SK-N-DZ (cell line): ENCODE measurements around the gene RNPS1.

Experiments used
- DNase-seq: peaks from one replicate; pipeline ENCODE4 v3.0.0-alpha.2; 2015; ENCODE audit warnings: low spot score

RNPS1 gene

DNA sequence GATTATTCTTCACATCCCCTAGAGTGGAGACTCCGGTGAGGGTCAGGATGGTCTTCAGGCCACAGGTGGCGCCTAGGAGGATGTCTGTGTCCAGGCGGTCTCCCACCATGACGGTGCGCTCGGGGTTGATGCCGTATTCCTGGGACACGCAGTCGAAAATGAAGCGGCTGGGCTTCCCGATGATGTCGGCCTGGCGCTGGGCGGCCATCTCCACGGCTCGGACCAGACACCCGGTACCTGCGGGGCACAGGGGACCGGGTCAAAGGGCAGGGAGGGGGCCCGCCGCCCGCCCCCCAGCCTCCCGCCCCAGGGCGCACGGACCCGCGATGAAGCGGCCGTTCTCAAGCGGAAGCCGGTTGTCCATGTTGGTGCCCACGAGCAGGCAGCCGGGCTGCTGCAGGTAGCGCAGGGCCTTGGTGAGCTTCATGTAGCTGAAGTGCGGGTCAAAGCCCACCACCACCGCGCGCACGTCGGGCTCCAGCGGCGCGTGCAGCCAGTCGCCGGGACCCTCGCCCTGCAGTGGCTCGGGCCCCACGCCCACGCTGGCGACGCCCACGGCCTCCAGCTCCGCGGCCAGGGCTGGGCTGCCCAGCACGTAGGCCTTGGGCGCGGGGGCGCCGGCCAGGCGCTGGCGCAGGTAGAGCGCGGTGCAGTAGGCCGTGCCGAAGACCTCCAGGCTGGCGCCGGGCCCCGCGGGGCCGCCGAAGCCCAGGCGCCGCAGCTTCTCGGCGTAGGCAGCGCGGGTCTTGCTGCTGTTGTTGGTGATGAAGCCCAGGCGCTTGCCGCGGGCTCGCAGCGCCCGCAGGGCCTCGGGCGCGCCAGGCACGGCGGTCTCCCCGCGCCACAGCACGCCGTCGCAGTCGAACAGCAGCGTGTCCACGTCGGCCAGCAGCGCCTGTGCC lies 53.9 kb downstream of the RNPS1 start:
- DNase-seq, result no peak

DNA sequence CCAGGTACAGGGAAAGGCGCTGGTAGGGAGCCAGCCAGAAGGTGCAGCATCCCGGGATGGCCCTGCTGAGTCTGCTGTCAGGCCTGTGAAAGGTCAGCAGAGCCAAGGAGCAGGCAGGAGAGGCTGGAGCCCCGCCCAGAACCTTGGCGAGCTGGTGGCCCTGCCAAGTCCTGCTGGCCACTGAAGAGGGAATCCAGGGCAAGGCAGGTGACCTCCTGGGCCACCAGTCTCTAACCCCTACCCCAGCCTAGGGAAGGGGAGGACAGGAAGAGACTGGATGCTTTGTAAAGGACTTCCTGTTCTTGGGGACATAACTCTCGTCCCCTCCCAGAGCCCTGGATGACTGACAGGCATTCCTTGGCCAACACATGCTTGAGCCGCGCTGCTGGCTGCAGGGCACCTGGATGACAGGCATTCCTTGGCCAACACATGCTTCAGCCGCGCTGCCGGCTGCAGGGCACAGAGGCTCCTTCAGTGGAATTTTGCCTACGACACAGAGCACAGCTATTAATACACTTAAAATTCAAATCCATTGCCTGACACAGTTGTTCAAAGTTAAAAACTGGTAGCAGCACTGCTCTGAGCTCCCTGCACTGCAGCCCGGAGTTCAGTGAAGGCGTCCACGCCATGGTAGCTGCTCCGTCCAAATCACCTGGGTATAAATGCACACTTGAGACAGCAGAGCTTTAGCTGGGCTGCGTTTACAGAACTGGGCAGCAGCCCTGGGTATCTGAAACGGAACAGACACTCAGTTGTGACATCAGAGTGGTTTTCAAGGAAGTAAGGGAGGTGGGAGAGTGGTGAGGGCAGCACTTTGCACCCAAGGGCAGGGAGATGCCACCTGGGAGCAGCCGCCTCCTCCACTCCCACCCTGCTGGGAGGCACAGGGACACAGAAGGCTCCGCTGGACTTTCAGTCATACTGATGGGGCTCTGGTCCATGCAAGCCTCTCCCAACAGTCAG lies 55.3 kb downstream of the RNPS1 start:
- DNase-seq, result no peak

DNA sequence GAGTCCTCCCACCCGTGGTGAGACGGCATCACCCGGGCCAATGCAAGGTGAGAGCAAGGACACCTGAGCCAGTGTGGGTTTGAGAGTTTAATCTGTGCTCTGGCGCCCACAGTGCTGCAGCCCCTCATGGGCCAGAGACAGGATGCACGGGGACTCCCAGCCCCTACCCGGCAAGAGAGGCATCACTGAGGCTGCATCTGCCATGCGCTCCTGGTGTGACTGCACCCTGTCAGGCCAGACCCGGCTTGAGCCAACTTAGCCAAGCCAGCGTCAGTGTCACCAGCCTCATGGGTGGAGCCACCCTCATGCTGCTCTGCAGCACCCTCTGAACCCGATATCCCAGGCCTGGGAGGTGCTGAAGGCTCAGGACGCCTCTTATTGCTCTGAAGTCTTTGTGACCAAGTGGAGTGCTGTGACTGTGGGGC lies 56.0 kb downstream of the RNPS1 start:
- DNase-seq, result no peak

DNA sequence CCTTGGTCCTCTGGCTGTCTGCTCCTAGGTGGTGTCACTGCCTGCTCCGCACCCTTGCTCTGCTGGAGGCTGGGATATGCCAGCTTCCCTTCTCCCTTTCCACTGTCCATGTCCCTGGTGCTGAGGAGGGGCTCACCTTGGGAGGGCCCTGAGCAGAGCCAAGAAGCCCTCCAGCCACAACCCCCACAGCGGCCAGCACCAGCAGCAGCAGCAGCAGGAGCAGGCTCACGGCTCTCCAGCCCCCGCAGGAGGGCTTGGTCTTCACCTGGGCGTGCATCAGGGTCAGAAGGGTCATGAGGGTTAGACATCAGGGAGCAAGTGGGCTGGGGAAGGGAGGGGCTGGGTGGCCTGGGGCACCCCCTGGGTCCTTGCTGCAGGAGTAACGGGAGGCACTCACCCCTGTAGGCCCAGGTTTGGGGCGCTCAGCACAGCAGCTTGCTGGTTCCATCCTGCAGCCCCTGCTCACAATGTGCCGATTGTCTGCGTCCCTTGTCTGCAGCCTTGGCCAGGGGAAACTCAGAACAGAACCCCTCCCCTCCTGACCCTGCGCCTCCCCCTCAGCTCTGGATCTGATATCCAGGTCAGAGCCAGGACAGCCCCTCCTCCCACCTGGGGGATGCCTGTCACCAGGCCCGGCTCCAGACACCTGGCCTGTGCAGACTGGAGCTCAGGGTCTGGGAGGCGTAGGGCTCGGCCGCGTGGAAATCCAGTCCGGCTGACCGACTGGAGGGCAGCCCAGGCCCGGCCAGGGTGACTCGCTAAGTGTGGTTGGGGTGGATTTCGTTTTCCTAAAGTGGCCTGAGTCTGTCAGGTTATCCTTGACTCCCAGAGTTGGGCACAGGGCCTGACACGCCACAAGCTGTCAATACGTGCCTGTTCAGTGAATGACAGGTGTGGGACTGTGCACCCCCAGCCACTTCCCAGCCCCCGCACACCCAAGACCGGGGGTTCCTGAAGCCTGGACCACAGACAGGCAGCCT lies 57.2 kb downstream of the RNPS1 start, which contains the start of gene BRICD5:
Gene BRICD5, minus strand, starts transcription at position 478 of the 980 bp plus-strand sequence. Its CDS starts 30 bp downstream, at position 448.
- peak; percentile 74 for DNase-seq

DNA sequence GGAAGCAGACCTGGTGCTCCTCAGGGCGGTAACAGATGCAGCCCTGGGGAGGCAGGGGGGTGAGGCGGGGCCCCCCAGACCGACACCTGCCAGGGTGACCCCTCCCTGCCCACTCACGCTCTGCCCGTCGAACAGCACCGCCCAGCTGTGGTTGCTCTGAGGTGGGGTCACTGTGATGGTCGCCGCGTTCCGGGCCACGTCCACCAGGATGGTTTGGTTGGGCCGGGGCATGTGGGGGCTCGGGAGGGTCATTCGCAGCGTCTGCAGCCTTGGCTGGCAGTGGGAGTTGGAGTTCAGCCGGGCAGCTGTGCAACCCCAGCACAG lies 58.0 kb downstream of the RNPS1 start:
- DNase-seq, result no peak

DNA sequence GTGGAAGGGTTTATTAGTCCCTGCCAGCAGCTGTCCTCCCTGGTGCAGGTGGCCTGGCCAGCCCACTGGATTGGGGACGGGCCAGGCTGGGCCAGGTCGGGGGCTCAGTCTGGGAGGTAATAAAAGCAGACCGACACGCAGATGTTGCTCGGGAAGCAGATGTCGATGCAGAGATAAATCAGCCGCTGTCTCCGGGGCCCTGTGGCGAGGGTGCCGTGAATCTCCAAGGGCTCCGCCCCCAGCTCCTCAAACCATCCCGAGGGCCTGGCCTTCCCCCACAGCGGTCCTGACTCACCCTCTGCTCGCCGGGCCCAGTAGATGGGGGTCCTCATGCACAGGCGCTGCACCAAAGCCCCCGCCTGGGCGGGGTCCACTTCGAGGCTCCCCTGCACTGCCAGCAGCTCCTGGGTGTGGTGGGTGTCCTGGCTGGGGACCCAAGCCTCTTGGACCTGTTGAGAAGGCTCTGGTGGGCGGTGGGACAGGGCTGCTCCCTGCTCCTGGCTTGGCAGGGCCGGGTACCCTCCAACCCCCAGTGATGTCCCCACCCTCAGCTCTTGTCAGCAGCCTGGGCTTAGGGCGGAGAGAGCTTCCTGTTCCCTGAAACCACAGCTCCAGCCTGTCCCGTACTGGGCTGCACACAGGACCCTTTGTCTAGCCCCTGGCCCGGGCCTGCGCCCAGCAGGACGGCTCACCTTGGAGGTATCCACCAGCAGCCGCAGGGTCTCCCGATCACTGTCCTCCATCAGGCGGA lies 58.5 kb downstream of the RNPS1 start:
- DNase-seq, result no peak

DNA sequence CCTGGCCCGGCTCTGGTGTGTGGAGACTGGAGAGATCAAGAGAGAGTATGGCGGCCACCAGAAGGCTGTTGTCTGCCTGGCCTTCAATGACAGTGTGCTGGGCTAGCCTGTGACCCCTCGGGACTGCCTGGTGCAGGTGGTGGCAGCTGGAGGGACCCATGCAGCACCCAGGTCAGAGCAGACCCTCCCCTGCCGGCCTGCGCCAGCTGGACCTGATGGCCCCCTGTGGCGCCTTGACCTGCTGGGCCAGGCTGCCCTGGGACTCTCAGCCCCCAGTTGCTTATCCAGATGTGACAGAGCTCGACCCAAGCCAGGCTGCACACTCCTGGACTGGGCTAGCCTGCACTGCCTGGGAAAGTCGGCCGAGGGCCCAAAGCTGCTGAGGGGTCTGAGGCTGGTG lies 59.2 kb downstream of the RNPS1 start:
- DNase-seq, result no peak

DNA sequence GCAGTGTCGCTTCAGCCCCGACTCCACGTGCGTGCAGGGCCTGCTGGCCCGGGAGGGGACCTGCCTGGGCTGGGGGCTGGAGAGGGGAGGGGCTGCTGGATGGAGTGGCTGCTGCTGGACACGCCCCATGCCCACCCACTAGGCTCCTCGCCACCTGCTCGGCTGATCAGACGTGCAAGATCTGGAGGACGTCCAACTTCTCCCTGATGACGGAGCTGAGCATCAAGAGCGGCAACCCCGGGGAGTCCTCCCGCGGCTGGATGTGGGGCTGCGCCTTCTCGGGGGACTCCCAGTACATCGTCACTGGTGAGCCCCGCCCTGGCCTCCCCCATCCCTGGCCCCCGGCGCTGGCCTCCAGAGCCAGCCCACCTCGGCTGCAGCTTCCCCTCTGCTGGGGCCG lies 59.6 kb downstream of the RNPS1 start:
- peak; percentile 73 for DNase-seq

DNA sequence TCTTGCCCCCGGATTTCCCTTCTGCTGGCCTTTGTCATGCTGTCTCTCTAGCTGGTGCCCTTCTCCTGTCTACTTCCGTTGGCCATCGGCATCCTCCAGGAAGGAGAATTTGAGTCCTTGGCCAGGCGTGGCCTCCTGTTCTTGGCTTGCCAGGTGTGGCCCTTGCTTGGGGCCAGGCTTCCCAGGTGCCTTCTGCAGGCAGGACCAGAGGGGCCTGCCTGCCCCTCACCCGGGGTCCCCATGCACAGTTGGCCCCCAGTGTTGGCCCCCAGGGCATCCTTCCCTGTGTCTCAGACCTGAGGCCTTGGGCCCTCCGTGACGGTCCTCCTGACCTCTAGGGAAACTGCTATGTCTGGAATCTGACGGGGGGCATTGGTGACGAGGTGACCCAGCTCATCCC lies 60.1 kb downstream of the RNPS1 start:
- DNase-seq, result no peak

DNA sequence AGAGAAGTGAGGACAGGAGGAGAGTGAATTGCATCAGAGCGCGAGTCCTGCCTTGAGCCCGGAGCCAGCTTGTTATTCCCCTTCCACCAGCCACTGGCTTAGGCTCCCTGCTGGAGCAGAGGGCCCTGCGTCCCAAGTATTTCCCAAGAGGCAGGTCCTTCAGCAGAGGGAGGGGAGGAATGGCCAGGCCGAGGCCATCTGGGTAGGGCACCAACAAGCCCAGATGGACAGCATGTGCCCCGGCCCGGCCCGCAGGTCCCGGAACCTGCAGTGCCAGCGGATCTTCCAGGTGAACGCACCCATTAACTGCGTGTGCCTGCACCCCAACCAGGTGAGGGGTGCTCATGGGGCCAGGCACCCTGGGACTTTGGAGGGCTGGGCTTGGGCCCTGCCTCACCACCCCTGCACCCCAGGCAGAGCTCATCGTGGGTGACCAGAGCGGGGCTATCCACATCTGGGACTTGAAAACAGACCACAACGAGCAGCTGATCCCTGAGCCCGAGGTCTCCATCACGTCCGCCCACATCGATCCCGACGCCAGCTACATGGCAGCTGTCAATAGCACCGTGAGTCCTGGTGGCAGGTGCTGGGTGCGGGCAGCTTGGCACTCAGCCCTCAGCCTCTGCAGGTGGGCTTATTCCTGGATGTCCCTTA lies 61.0 kb downstream of the RNPS1 start:
- no peak for DNase-seq

DNA sequence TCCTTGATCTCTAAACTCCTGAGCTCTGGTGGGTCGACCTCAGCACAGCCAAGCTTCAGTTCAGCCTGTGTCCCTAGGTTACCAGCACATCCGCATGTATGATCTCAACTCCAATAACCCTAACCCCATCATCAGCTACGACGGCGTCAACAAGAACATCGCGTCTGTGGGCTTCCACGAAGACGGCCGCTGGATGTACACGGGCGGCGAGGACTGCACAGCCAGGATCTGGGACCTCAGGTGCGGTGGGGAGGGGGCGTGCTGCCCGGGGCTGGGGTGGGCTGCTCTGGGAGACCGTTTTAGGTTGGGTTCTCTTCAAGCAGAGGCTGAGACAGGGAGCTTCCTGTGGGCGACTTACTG lies 61.5 kb downstream of the RNPS1 start:
- no peak for DNase-seq

DNA sequence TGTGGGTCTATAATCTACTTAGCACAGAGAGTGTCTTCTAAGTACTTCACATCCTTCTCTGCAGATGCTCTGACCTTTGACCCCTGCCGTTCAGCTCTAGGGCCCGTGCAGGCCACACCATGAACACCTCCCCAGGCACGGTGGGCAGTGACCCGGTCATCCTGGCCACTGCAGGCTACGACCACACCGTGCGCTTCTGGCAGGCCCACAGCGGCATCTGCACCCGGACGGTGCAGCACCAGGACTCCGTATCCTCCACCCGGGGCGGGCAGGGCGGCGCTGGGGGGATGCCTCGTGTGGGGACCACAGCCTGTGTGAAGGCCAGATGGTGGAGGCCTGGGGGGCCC lies 62.0 kb downstream of the RNPS1 start:
- DNase-seq, result peak; percentile 79

DNA sequence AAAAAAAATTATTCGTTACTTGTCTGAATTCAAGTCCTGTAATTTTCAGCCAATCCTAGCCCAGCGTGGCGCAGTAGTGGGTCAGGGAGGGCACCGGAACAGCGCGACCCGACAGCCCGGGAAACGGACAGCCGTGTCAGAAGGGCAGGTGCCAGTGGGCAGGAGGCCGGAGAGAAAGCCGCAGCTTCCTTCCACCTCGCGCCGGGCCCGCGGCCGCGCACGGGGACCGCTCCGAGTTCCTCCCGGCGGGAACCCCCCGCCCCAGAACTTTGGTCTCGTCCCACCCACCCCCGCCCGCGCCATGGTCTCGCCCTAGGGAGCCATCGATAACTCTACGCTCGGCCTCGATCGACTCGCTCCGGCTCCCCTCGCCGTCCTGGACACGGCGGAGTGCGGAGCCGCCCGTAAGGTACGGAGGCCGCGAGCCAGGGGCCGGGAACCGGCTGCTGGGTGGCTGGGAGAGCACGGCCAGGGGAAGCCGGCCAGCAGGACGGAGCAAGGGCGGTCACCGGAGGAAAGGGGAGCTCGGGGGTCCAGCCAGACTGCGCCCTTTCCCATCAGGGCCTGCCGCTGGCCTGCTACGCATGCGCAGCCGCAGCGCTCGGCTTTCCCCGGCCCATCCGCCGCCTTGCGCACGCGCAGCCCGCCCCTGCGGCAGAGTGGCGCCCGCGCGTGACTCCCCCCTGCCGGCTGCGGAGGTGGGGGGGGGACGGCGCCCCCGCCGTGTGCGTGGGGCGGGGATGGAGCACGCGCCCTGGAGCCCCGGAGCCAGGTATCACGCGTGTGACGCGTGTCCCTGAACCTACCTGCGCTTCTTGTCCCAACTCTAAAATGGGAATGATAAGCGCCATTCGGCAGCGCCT lies 62.6 kb downstream of the RNPS1 start, which contains the start of gene MLST8:
Gene MLST8, plus strand, starts transcription at position 351 of the 863 bp plus-strand sequence. CDS start 632 bp downstream, outside the sequence.
- peak; percentile 86 for DNase-seq

DNA sequence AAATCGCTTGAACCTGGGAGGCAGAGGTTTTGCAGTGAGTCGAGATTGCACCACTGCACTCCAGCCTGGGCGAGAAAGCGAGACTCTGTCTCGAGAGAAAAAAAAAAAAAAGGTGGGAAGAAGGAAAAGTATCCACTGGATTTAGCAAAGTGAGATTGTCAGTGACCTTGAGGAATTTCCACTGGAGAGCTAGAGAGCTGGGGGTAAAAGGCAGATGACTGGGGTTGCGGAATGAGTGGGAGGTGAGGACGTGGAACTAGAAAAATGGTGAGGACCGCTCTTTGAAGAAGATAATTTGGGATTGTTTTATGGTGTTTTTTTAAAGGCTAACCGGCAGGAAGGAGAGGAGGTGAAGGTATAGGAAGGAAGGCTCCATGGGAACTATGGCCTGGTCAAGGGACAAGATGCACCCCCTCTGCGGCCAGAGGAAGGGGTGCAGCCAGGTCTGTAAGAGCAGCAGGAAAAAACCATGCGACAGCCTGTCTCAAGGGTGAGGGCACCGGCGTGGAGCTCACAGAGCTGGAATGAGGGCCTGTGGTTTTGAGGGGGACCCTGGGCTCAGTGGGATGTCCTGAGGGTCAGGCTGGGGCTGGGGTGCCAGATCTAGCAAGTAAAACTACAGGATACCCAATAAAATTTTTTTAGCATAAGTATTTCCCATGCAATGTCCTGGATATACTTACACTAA lies 63.4 kb downstream of the RNPS1 start:
- no peak for DNase-seq
